ENCODE data around the gene TNRC18.

Gene TNRC18

DNA sequence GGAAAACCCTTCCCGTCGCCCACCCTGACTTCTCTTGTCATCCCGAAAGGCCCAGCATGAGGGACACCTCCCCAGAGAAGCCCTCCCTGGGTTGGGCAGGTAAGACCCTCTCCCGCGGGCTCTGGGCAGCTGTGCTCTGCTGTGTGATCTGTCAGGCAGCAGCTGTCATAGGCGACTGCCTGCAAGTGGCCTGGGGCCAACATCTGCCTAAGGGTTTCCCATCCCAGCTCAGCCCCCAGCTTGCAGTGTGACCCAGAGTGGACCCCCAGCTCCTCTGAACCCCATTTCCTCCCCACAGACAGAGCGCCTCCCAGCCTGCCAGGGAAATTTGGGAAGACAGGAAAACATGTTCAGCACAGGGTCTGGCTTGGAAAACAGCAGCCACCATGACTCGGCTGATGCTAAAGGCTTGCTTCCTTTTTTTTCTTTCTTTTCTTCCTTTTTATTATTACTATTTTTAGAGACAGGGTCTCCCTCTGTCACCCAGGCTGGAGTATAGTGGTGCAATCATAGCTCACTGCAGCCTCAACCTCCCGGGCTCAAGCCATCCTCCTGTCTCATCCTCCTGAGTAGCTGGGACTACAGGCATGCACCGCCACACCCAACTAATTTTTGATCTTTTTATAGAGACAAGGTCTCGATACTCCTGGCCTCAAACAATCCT, 18.3 kb upstream of the TNRC18 start:
- TF ChIP-seq, protein P1, sequence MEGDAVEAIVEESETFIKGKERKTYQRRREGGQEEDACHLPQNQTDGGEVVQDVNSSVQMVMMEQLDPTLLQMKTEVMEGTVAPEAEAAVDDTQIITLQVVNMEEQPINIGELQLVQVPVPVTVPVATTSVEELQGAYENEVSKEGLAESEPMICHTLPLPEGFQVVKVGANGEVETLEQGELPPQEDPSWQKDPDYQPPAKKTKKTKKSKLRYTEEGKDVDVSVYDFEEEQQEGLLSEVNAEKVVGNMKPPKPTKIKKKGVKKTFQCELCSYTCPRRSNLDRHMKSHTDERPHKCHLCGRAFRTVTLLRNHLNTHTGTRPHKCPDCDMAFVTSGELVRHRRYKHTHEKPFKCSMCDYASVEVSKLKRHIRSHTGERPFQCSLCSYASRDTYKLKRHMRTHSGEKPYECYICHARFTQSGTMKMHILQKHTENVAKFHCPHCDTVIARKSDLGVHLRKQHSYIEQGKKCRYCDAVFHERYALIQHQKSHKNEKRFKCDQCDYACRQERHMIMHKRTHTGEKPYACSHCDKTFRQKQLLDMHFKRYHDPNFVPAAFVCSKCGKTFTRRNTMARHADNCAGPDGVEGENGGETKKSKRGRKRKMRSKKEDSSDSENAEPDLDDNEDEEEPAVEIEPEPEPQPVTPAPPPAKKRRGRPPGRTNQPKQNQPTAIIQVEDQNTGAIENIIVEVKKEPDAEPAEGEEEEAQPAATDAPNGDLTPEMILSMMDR (conservative IDR thresholded peaks at IDR 0.05; ENCODE audit: control insufficient read depth, insufficient read depth, low read depth, low read length): no peak
- DNase-seq (ENCODE audit: low read depth): no peak
- H3K4me3 ChIP-seq (ENCODE audit: control insufficient read depth, low read depth, low read length): no peak overlapping the region

DNA sequence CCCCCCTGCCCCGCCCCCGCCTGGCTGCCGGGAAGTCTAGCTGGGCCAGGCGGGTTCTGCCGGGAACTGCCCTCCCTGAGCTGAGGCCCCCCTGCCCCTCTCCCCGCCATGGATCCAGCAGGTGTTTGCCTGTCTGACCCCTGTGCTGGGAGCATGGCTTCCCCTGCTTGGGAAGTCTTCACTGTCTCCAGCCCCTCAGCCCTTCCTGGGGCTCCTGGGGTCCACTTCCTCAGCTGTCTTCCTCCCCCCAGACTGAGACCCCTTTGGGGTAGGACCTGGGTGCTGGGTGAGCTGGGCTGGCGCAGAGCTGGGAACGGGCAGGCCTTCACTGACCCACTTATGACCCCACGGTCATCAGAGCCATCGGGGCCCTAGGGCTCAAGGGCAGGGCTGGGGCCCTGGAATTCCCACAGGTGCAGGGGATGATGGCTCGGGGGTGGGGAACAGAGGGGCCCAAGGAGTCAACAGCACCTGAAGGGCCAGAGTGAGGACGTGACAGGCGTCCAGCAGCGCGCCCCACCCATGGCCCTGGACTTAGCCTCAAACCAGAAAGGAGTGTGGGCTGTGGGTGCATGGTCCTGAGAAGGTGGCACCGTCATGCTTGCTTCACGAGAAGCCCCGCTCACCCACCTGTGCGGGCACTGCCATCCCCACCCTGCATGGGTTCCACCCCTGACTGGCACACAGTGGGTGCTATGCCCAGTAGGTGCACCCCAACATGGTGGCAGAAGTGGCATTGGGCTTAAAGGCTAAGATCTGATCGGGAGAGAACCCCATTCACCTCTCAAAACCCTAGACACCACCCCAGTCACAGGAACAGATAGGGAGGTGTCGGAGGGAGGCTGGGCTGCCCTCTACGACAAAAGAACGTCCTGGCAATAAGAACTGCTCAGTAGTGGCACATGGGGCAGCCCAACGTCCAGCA, 16.2 kb upstream of the TNRC18 start:
- TF ChIP-seq, protein P1 (conservative IDR thresholded peaks at IDR 0.05; ENCODE audit: control insufficient read depth, insufficient read depth, low read depth, low read length): no peak
- DNase-seq (ENCODE audit: low read depth): no peak
- H3K4me3 ChIP-seq (ENCODE audit: control insufficient read depth, low read depth, low read length): no peak overlapping the region

DNA sequence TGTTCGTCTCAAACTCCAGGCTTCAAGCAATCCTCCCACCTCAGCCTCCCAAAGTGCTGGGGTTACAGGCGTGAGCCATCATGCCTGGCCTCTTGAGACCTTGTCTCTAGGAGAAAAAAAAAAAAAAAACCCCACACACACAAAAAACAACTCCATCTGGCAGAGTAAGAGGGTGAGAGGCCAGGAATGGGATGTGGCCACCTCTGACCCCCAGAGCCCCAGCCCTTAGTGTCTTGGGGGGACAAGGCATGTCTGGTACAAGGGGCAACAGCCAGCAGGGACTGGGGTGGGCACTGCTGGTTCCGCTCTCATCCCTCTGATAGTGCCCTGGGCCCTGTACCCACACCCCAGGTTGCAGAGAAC, 15.6 kb upstream of the TNRC18 start:
- TF ChIP-seq, protein P1 (conservative IDR thresholded peaks at IDR 0.05; ENCODE audit: control insufficient read depth, insufficient read depth, low read depth, low read length): no peak
- DNase-seq (ENCODE audit: low read depth): no peak
- H3K4me3 ChIP-seq (ENCODE audit: control insufficient read depth, low read depth, low read length): no peak overlapping the region

DNA sequence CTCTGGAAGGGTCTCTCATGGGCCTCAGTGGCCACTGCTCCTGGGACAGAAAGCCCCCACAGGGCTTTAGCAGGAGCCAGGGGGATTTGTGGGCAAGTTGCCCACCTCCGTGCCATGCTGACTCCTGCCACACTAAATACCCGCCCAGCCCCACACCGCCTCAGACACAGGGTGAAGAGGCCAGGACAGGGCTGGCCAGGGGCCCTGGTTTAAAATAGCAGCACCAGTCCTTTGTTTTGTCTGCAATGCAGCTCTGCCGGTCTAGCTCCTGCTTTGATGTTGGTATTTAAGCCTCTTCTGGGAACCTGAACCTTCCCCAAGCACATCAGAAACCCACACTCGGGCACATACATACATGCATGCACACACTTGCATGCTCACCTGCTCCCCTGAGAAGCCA, 14.4 kb upstream of the TNRC18 start:
- TF ChIP-seq, protein P1 (conservative IDR thresholded peaks at IDR 0.05; ENCODE audit: control insufficient read depth, insufficient read depth, low read depth, low read length): no peak
- DNase-seq (ENCODE audit: low read depth): no peak
- H3K4me3 ChIP-seq (ENCODE audit: control insufficient read depth, low read depth, low read length): no peak overlapping the region

DNA sequence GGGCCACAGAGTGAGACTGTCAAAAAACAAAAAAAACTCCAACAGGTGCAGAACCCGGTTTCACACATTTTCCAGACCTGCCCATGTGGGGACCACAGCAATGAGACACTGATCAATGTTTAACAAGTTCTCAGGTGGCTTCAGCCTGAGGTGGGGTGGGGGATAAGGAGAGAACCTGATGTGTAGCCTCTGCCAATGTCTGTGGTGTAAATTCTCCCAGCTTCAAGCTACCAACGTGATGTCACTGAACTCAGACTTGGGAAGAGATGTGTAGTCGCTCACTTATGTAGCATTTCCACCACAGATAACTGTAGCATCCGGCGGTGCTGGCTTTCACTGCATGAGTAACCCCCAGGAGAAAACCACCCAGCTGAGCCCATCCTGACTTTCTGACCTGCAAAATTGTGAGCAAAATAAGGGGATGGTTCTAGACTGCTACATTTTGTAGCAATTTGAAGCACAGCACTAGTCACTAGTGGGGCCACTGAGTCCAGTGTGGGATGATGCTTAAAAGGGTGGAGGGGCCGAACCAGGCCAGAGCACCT, 13.8 kb upstream of the TNRC18 start:
- TF ChIP-seq, protein P1 (conservative IDR thresholded peaks at IDR 0.05; ENCODE audit: control insufficient read depth, insufficient read depth, low read depth, low read length): no peak
- H3K4me3 ChIP-seq (ENCODE audit: control insufficient read depth, low read depth, low read length): no peak overlapping the region
- DNase-seq (ENCODE audit: low read depth): no peak

DNA sequence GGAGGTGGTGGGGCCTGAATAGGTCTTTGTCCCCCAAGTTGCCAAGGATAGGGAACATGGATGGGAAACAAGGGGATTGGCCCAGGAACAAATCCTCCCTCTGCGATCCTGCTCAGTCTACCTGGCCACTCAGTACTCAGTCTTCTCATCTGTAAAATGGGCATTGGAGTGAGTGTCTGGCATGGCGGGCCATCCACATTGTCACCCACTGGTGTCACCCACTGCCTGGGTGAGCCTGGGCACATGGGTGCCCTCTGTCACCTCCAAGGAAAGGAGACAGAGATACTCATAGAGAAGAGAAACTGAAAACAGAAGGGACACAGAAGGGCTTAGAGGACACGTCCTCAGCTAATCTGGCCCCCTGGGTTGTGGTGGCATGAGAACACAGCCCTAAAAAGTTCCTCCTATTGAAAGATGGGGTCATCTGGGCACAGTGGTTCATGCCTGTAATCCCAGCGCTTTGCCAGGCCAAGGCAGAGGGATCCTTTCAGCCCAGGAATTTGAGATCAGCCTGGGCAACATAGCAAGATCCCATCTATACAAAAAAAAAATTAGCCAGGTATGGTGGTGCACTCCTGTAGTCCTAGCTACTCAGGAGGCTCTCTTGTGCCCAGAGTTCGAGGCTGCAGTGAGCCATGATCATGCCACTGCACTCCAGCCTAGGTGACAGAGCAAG, 12.5 kb upstream of the TNRC18 start:
- TF ChIP-seq, protein P1 (conservative IDR thresholded peaks at IDR 0.05; ENCODE audit: control insufficient read depth, insufficient read depth, low read depth, low read length): no peak
- H3K4me3 ChIP-seq (ENCODE audit: control insufficient read depth, low read depth, low read length): no peak overlapping the region
- no peak for DNase-seq (ENCODE audit: low read depth)

Data from fibroblast of mammary gland (primary cell).